Caco-2 (cell line): ENCODE data around the gene CDK19. TPM values are rescaled to one million over a fixed set of nuclear protein-coding genes. Genes with fewer than 3 reads are reported as not detected.

Source experiments
- BruUV-seq: library from RNA; stranded (reverse); fragments of 400-500 nt; replicated peaks from 2 replicates; lab custom pipeline; 2021; lab: Mats Ljungman, UMichigan
- CTCF ChIA-PET: fragments of 300-600 bp; sonication (Branson Sonifier 250); formaldehyde crosslinking; loops from one replicate; lab custom pipeline; 2022; ENCODE audit warnings: antibody characterized with exemption; lab: Charles Lee
- POLR2A ChIA-PET: fragments of 300-600 bp; sonication (Branson Sonifier 250); formaldehyde crosslinking; loops from one replicate; lab custom pipeline; 2022; ENCODE audit warnings: antibody characterized with exemption; lab: Charles Lee
- DNase-seq, 2 experiments: peaks; one replicate each; pipeline versions ENCODE4 v3.0.0 to v3.0.0-alpha.2; 2020 to 2022
- H3K27me3 ChIP-seq: replicated peaks from 2 replicates; pipeline ENCODE4 v1.6.0; 2011; ENCODE audit warnings: low read length; ENCODE audit not compliant: control insufficient read depth, insufficient read depth
- H3K36me3 ChIP-seq: 2 replicates; pipeline ENCODE4 v1.5.1; 2011; ENCODE audit warnings: low read length; ENCODE audit not compliant: control insufficient read depth, insufficient read depth
- H3K4me1 ChIP-seq: fragments of 250-450 bp; sonication (Bioruptor Pico); 2 replicates; pipeline ENCODE4 v1.5.1; 2020; ENCODE audit warnings: mild to moderate bottlenecking
- H3K4me3 ChIP-seq: 2 replicates; pipeline ENCODE4 v1.5.1; 2011; ENCODE audit warnings: low read depth, mild to moderate bottlenecking, control low read depth, low read length
- H3K9me3 ChIP-seq: fragments of 250-450 bp; sonication (Bioruptor Pico); 2 replicates; pipeline ENCODE4 v1.5.1; 2020; ENCODE audit warnings: mild to moderate bottlenecking, moderate library complexity
- H3K27ac Mint-ChIP-seq: one replicate; pipeline ENCODE4 v1.8.0; 2022; ENCODE audit warnings: mixed read lengths; ENCODE audit not compliant: unreplicated experiment
- H3K27me3 Mint-ChIP-seq: one replicate; pipeline ENCODE4 v1.8.0; 2022; ENCODE audit warnings: mixed read lengths; ENCODE audit not compliant: insufficient read depth, unreplicated experiment
- H3K36me3 Mint-ChIP-seq: one replicate; pipeline ENCODE4 v1.8.0; 2022; ENCODE audit warnings: mild to moderate bottlenecking, mixed read lengths; ENCODE audit not compliant: insufficient read depth, unreplicated experiment
- H3K4me1 Mint-ChIP-seq: one replicate; pipeline ENCODE4 v1.8.0; 2022; ENCODE audit warnings: low read depth, mixed read lengths; ENCODE audit not compliant: unreplicated experiment
- H3K4me3 Mint-ChIP-seq: one replicate; pipeline ENCODE4 v1.8.0; 2022; ENCODE audit warnings: mild to moderate bottlenecking, moderate library complexity, mixed read lengths; ENCODE audit not compliant: unreplicated experiment
- H3K9me3 Mint-ChIP-seq: one replicate; pipeline ENCODE4 v1.8.0; 2022; ENCODE audit warnings: mixed read lengths; ENCODE audit not compliant: unreplicated experiment
- intact Hi-C: fragments of 100-400 bp; cut with micrococcal nuclease; formaldehyde crosslinking; loops from one replicate; pipeline ENCODE4 v1.10.0; 2022; ENCODE audit not compliant: unreplicated experiment
- total RNA-seq: library from RNA; stranded (reverse); gene quantifications from 2 replicates; pipeline ENCODE4 v1.2.3, GENCODE V29; 2022
- TF ChIP-seq, protein P1 (sequence below), 2 experiments: fragments of 200-600 bp in 1 of 2; IDR thresholded peaks; 1 replicate in 1 of 2; 2 replicates in 1 of 2; pipeline versions ENCODE4 v1.5.1 to v1.8.0; 2011 to 2022; ENCODE audit warnings: antibody characterized with exemption in 1 of 2, control low read depth in 1 of 2, inconsistent platforms in 1 of 2, low read depth in 1 of 2, low read length in 1 of 2, mild to moderate bottlenecking in 1 of 2, moderate library complexity in 1 of 2; ENCODE audit not compliant: insufficient read depth in 1 of 2, severe bottlenecking in 1 of 2, unreplicated experiment in 1 of 2

The CDK19 gene
- total RNA-seq, 1 experiment from 2014 or later, result 24.6 TPM

GRCh38 chr6:110656492-110656891 is 158.8 kb downstream of the CDK19 start:
- CTCF ChIA-PET, result no interaction called here
- Histone ChIP-seq H3K36me3 (0 out of 2 replicates have a peak, but pooled peaks cover 1% of the 10 kb centered on the region), H3K4me3 (no peak overlapping the region), H3K9me3 (no peaks in the 10 kb centered on the region), H3K27me3 (no peaks in the 10 kb centered on the region), H3K4me1 (peaks cover 13% of the 10 kb centered on the region; the same call in 1 of the 2 replicates)
- POLR2A ChIA-PET, result interaction anchor here (1.1 kb wide), 1 partner anchor 159 kb away, joined by 3 read pairs; the partner anchor contains the start of gene CDK19
- no TSS peak for BruUV-seq
- no peak for DNase-seq
- TF ChIP-seq, protein P1, sequence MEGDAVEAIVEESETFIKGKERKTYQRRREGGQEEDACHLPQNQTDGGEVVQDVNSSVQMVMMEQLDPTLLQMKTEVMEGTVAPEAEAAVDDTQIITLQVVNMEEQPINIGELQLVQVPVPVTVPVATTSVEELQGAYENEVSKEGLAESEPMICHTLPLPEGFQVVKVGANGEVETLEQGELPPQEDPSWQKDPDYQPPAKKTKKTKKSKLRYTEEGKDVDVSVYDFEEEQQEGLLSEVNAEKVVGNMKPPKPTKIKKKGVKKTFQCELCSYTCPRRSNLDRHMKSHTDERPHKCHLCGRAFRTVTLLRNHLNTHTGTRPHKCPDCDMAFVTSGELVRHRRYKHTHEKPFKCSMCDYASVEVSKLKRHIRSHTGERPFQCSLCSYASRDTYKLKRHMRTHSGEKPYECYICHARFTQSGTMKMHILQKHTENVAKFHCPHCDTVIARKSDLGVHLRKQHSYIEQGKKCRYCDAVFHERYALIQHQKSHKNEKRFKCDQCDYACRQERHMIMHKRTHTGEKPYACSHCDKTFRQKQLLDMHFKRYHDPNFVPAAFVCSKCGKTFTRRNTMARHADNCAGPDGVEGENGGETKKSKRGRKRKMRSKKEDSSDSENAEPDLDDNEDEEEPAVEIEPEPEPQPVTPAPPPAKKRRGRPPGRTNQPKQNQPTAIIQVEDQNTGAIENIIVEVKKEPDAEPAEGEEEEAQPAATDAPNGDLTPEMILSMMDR (IDR thresholded peaks at IDR 0.05; ENCODE audit: insufficient read depth in 1 of 2, low read depth in 1 of 2, low read length in 1 of 2, severe bottlenecking in 1 of 2, unreplicated experiment in 1 of 2), result no peak
- no peak overlapping the region for H3K27ac Mint-ChIP-seq
- H3K4me3 Mint-ChIP-seq, result no peak overlapping the region
- H3K9me3 Mint-ChIP-seq, result no peaks in the 10 kb centered on the region
- peaks cover 6% of the 10 kb centered on the region for H3K36me3 Mint-ChIP-seq
- H3K4me1 Mint-ChIP-seq, result peaks cover 16% of the 10 kb centered on the region
- H3K27me3 Mint-ChIP-seq, result no peaks in the 10 kb centered on the region
- intact Hi-C loops, result no loop called here

GRCh38 chr6:110655821-110656220 is 159.4 kb downstream of the CDK19 start:
- intact Hi-C loops, result no loop called here
- Histone ChIP-seq H3K36me3 (0 out of 2 replicates have a peak, but pooled peaks cover 1% of the 10 kb centered on the region), H3K27me3 (no peaks in the 10 kb centered on the region), H3K4me1 (peaks cover 13% of the 10 kb centered on the region; the same call in 1 of the 2 replicates), H3K9me3 (no peaks in the 10 kb centered on the region), H3K4me3 (no peak overlapping the region)
- TF ChIP-seq, protein P1 (IDR thresholded peaks at IDR 0.05; ENCODE audit: insufficient read depth in 1 of 2, low read depth in 1 of 2, low read length in 1 of 2, severe bottlenecking in 1 of 2, unreplicated experiment in 1 of 2), result no peak
- no TSS peak for BruUV-seq
- ChIA-PET POLR2A (interaction anchor here (1.1 kb wide), 1 partner anchor 160 kb away, joined by 3 read pairs; the partner anchor contains the start of gene CDK19), CTCF (no interaction called here)
- Mint-ChIP-seq H3K27me3 (no peaks in the 10 kb centered on the region), H3K27ac (no peak overlapping the region), H3K9me3 (no peaks in the 10 kb centered on the region), H3K4me3 (no peak overlapping the region), H3K4me1 (peaks cover 16% of the 10 kb centered on the region), H3K36me3 (peaks cover 6% of the 10 kb centered on the region)
- DNase-seq, result no peak

DNA sequence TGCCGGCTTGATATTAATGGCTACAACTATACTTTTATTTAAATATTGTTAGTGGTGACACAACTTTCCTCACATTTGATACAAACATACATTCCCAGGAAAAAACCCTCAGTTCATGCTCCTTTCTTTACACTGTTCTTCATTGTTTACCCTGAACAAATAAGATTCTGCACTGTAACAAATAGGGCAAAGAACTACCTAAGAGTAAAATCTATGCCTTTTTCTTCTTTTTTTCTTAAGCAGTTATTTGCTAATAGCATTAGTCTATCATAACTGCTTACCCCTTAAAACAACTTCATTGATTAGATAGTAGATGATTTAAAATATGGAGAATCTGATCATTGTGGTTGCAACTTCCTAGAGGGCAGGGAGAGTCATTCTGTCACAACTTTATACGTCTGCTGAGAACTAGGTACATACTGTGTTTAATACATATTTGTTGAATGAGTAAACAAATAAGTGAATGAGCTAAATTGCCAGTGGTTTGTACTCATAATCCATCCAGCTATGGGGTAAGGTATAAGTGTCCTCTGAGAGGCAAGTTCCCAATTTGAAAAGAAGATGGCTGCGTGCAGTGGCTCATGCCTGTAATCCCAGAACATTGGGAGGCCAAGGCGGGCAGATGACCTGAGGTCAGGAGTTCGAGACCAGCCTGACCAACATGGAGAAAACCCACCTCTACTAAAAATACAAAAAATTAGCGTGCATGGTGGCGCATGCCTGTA is 161.0 kb downstream of the CDK19 start:
- DNase-seq, result no peak
- intact Hi-C loops, result no loop called here
- POLR2A ChIA-PET, result interaction anchor here (1.0 kb wide), 1 partner anchor 220 kb away, joined by 3 read pairs; the partner anchor contains the start of gene AMD1
- CTCF ChIA-PET, result no interaction called here
- H3K27ac Mint-ChIP-seq, result no peak overlapping the region
- Histone ChIP-seq H3K9me3 (no peaks in the 10 kb centered on the region), H3K4me1 (peaks cover 13% of the 10 kb centered on the region; the same call in 1 of the 2 replicates), H3K4me3 (no peak overlapping the region), H3K27me3 (no peaks in the 10 kb centered on the region), H3K36me3 (0 out of 2 replicates have a peak, but pooled peaks cover 1% of the 10 kb centered on the region)
- peaks cover 16% of the 10 kb centered on the region for H3K4me1 Mint-ChIP-seq
- BruUV-seq, result no TSS peak
- no peak overlapping the region for H3K4me3 Mint-ChIP-seq
- no peaks in the 10 kb centered on the region for H3K27me3 Mint-ChIP-seq
- H3K36me3 Mint-ChIP-seq, result peaks cover 6% of the 10 kb centered on the region
- H3K9me3 Mint-ChIP-seq, result no peaks in the 10 kb centered on the region
- TF ChIP-seq, protein P1 (IDR thresholded peaks at IDR 0.05; ENCODE audit: insufficient read depth in 1 of 2, low read depth in 1 of 2, low read length in 1 of 2, severe bottlenecking in 1 of 2, unreplicated experiment in 1 of 2), result no peak
